GM12892 (cell line): Measurements from ENCODE around the gene NMRAL1.

Experiments used
- POLR2A ChIP-seq: IDR thresholded peaks from 2 replicates; pipeline ENCODE4 v1.6.1; 2011; ENCODE audit warnings: low read depth, low read length, control low read depth
- TAF1 ChIP-seq: IDR thresholded peaks from 2 replicates; pipeline ENCODE4 v1.6.1; 2011; ENCODE audit warnings: low read depth, mild to moderate bottlenecking, control low read depth, low read length, borderline replicate concordance

DNA sequence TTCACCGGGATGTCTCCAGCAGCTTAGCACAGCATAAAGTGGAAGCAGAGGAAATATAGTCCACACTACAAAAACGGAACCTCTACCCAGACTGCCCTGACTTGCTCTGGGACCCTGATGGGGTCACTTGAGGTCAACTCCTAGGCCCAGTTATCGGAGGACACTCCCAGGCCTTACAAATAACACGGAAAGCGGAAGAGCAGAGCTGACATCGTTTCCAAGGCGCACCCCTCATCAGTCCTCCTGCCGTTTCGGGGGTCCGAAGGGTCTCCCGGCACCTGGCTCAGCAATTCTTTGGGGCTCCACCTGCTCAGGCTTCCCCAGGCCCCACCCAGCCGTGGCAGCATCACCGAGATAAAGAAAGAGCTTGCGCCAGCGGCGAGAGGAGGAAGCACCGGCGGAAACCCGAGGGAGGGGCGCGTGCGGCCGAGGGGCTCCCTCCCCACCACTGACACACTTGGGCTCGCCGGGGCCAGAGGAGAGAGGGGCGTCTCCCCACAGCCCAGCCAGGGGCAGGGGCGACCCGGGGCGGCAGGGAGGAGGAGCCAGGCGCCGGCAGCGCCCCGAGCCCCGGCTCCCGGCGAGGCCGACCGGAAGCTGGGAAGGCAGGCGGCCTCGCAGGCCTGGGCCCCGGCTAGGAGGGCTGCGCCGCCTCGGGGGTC, 58.8 kb downstream of the NMRAL1 start:
- TF ChIP-seq TAF1 = no peak
- TF ChIP-seq POLR2A = 0 out of 2 replicates have a peak, but pooled peaks have one; percentile 19
